Medulla oblongata (tissue), 1 donor: Measurements from ENCODE around the gene ARRB1.
"Not testable (repeated sequence)": the region's sequence is repeated elsewhere in the genome, so short reads cannot be mapped to it uniquely, and the experiment has no call there.

Source experiments
- DNase-seq: peaks from one replicate; pipeline ENCODE4 v3.0.0-alpha.2; 2015; ENCODE audit errors: extremely low spot score

Gene ARRB1

DNA sequence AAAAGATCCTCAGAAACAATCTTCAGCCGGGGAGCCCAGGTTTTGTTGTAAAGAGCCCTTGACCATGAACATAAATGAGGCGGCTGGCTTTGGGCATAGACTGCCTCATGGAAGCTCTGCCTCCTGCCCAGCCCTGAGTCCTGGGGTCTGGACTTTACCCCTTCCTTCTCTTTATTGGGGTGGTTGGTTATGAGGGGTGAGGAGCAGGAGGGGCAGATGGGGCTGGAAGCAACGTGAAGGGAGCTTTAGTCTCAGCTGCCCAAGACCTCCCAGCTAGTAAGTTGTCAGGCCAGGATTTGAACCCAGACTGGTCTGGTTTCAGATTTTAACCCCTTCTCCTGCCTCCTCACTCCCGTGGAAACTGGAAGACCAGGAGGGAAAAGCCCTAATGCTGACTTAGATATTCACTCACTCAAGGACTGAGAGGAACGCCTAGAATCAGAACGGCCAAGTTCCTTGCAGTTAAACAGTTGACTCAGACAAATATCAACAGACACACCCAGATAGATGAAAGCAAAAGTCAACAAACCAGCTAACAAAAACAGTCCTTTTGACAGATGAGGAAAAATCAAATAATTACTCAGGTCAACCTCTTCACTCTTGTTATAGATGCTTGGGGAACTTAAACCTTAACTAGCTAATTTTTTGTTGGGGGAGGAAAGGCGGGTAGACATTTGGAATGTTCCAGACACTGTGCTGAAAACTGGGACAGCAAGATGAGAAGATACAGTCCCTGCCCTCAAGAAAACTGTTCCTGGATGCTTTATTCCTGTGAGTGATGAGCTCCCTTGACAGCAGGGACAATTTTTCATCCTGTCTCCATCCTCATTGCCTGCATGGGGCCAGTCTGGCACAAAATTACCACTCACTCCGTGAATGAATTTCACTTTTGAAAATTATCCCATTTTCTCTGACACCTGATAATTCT is 20.8 kb upstream of the ARRB1 start:
- DNase-seq, result no peak

DNA sequence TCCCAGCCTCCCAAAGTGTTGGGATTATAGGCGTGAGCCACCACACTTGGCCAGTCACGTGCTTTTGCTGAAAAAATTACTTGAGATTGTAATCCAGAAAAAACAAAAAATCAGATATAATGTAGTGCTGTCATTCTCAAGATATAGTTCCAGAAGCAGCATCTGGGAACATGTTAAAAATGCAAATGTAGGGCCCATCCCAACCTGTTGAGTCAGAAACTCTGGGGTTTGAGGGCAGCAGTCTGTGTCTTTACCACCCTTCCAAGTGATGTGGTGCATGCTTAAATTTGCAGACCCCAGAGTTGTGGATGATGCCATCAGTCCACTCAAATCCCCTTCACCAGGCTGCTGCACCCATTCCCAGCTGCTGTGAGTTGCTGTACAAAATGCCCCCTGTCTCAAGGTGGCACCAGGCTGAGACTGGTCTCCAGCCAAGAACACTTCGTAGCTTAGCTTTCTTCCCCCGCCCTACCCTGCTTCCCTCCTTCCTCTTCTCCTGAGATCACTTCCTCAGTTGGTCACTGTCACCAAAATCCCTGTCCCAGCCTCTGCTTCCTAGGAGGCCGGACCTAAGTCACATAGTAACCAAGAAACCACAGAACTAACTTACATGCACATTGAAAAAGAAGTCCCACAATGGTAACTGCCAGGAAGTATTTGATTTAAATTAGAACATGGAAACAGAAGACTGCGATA is 18.2 kb upstream of the ARRB1 start:
- peak; percentile 63 for DNase-seq

DNA sequence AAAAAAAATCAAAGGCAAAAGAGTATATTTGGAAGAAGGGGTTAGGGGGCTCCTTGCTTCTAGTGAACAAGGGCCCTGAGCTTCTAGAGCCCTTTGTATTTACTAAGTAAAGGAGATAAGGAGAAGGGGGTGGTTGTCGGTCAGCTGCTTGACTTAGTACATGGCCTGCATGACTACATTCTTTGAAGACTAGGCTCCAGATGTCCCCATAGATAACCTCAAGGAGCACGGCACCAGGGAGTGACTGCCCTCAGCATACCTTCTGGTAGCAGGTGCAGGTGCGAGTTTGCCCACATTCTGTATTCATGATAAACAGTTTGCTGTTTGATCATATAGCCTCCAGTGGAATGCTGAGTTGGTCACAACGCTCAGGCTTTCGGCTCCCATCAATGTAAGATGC is 15.4 kb upstream of the ARRB1 start:
- DNase-seq, result not testable (repeated sequence)

- no peak for DNase-seq
Observed at GRCh38 chr11:75365711-75366181, 14.3 kb upstream of the ARRB1 start.

GRCh38 chr11:75362285-75362684 is 10.8 kb upstream of the ARRB1 start:
- not testable (repeated sequence) for DNase-seq

GRCh38 chr11:75356613-75357012 is 5.2 kb upstream of the ARRB1 start:
- no peak for DNase-seq

DNA sequence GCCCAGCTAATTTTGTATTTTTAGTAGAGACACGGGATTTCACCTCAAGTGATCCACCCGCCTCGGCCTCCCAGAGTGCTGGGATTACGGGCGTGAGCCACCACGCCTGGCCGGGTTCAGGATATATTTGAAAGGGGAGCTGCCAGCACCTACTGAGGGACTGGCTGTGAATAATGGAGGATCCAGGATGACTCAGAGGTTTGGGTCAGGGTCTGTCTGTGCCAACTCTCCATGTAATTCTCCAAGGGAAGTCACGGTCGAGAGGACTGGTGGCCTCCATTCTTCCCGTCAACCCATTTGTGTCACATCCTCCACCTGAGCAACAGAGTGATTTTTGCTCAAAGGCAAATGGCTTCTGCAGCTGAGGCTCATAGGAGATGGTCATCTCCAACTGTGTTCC is 3.6 kb upstream of the ARRB1 start:
- DNase-seq, result no peak

- no peak for DNase-seq
Observed at GRCh38 chr11:75352588-75353206, 1.2 kb upstream of the ARRB1 start.

- DNase-seq, result peak; percentile 69
Observed at GRCh38 chr11:75351791-75352587, 528 bp upstream of the ARRB1 start.

- DNase-seq, result peak; percentile 48
Observed at GRCh38 chr11:75350743-75351540, 519 bp downstream of the ARRB1 start.

GRCh38 chr11:75350122-75350742 is 1.2 kb downstream of the ARRB1 start:
- no peak for DNase-seq

GRCh38 chr11:75349521-75350116 is 1.8 kb downstream of the ARRB1 start:
- peak; percentile 65 for DNase-seq

- DNase-seq, result no peak
Observed at GRCh38 chr11:75347781-75348566, 3.5 kb downstream of the ARRB1 start.

- no peak for DNase-seq
Observed at GRCh38 chr11:75346912-75347647, 4.4 kb downstream of the ARRB1 start.

- DNase-seq, result no peak
Observed at GRCh38 chr11:75346296-75346695, 5.2 kb downstream of the ARRB1 start.

GRCh38 chr11:75345455-75346160 is 5.9 kb downstream of the ARRB1 start:
- DNase-seq, result no peak

DNA sequence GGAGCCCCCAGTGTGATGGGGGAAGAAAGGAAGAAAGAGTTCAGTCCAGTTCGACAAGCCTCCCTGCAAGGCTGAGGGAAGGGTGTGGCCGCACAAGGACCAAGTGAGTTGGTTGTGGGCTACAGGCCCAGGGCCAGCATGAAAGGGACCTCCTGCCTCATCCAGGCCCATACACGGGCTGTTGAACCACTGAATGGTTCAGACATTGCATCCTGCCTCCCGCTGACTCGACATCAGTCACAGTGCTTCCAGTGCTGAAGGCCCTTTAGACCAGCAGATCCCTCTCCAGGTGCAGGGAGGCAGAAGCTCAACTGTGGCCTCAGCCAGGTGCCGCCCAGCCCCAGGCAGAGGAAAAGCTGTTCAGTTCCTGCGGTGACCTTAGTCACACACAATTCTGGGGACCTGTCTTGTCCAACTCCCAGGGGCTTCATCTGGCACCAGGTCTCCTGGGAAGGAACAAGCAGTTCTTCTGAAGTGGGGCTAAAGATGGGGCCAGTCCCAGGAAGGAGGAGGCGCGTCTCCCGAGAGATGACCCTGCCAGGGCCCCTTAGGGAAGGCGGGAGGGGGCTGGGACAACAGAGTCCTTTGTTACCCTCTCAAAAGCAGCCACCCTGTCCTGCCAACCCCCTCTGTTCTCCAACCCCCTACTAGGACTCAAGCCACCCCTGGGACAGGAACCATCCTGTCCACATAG is 6.6 kb downstream of the ARRB1 start:
- no peak for DNase-seq
